GM12892 (cell line): ENCODE results near the gene DNAJC10.

Experiments used
- POLR2A ChIP-seq: IDR thresholded peaks from 2 replicates; pipeline ENCODE4 v1.6.1; 2011; ENCODE audit warnings: low read depth, low read length, control low read depth
- POLR2AphosphoS5 ChIP-seq: IDR thresholded peaks from 2 replicates; pipeline ENCODE4 v1.6.1; 2011; ENCODE audit warnings: low read depth, low read length, control low read depth

DNA sequence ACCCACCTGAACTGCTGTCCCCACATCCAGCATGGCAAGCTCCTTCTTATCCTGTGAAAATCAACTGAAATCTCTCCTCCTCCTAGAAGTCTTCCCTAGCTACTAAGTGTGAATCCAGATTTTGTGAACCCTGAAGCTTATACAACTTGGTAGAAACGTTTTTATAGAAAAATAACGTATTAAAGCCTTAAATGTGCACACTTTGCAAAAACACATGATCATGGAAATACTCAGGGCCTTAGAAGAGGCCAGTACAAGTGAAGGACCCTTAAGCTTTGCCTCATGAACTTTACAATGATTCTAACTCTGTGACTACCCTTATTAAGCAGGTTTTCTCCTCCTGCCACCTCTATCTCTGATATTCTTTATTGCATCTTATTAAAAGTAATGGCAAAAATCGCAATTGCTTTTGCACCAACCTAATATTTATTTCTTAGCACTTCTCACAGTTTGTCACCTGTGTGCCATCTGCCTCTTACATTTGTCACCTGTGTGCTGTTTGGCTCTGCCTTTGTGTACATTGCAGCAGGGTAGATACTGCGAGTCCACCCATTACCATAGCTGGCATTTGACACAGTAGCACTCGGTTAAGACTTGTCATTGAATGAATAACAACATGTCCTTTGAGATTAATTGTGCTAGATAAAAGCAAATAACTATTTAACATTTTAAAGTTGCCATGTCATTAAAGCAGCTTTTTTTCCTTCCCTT is 108.2 kb downstream of the DNAJC10 start:
- TF ChIP-seq POLR2AphosphoS5 (no peak), POLR2A (no peak)
